Panc1 (cell line): Measurements from ENCODE around the gene SGPP1.
"Not testable (repeated sequence)": the region's sequence is repeated elsewhere in the genome, so short reads cannot be mapped to it uniquely, and the experiment has no call there.

Experiments used
- CTCF ChIP-seq: fragments of 450-650 bp; IDR thresholded peaks from 2 replicates; pipeline ENCODE4 v1.5.1; 2017; ENCODE audit warnings: mild to moderate bottlenecking
- POLR2AphosphoS5 ChIP-seq: IDR thresholded peaks from 2 replicates; pipeline ENCODE4 v1.6.1; 2012; ENCODE audit warnings: mild to moderate bottlenecking, low read depth, low read length, moderate library complexity
- REST ChIP-seq, 2 experiments: IDR thresholded peaks; 2 replicates each; pipeline ENCODE4 v1.6.1; 2011 to 2012; ENCODE audit warnings: low read depth in 2 of 2, control low read depth in 1 of 2, low read length in 1 of 2, mild to moderate bottlenecking in 1 of 2, moderate library complexity in 1 of 2; ENCODE audit not compliant: insufficient read depth in 1 of 2

GRCh38 chr14:63661881-63662280 lies 66.0 kb downstream of the SGPP1 start:
- TF ChIP-seq CTCF; POLR2AphosphoS5; REST (IDR thresholded peaks at IDR 0.05; ENCODE audit: insufficient read depth in 1 of 2, low read depth in 2 of 2, low read length in 1 of 2): not testable (repeated sequence)
